ENCODE data around the gene HDAC9.

DNA sequence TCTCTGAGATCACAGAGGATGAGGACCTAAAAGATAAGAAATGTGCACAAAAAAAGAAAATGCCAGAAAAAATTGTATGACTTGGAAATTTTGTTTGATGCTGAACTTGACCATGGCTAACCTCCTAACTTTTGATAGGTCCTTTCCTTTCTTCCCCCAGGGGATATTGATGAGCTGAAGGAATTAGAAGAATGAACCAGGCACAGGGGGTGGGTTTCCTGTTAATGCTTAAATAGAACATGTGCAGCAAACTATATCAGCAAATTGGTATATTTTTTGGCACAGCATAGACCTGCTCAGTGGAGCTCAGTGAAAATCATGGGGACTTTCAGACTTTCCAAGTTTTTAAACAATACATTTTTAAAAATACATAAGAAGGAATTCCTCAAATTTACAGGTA, 300.7 kb downstream of the HDAC9 start:
- TF ChIP-seq CTCF (conservative IDR thresholded peaks at IDR 0.05; ENCODE audit: low read depth, low read length): no peak
- no peak for TF ChIP-seq EZH2 (IDR thresholded peaks at IDR 0.05; ENCODE audit: borderline replicate concordance, low read depth, low read length, poor library complexity, severe bottlenecking)
